Kidney (tissue), 14 donors: ENCODE measurements around the gene OSBPL10. TPM values are rescaled to one million over a fixed set of nuclear protein-coding genes. Genes with fewer than 3 reads are reported as not detected.
"Not testable (repeated sequence)": the region's sequence is repeated elsewhere in the genome, so short reads cannot be mapped to it uniquely, and the experiment has no call there.

Experiments used
- DNase-seq, 5 donors: peaks; one replicate each; pipeline ENCODE4 v3.0.0-alpha.2; 2013 to 2020
- FAIRE-seq: peaks from 2 replicates; lab custom pipeline; 2012; peaks lifted over from hg19 to GRCh38; lab: Jason Lieb, UNC
- H3K27ac ChIP-seq, 2 donors: one replicate each; pipeline ENCODE4 v1.7.0; 2013; ENCODE audit warnings: low read depth in 2 of 2, low read length in 2 of 2, inconsistent platforms in 1 of 2
- H3K27me3 ChIP-seq: one replicate; pipeline ENCODE4 v1.7.1; 2013; ENCODE audit warnings: low read length, inconsistent platforms; ENCODE audit not compliant: control insufficient read depth, insufficient read depth
- H3K36me3 ChIP-seq, 3 donors: one replicate each; pipeline versions ENCODE4 v1.7.0 to v1.7.1; 2013; ENCODE audit warnings: low read length in 3 of 3, control low read depth in 1 of 3, inconsistent platforms in 1 of 3; ENCODE audit not compliant: insufficient read depth in 3 of 3, control insufficient read depth in 2 of 3
- H3K4me1 ChIP-seq, 3 donors: one replicate each; pipeline versions ENCODE4 v1.7.0 to v1.7.1; 2013; ENCODE audit warnings: low read length in 3 of 3, inconsistent platforms in 1 of 3, low read depth in 1 of 3; ENCODE audit not compliant: control insufficient read depth in 2 of 3, insufficient read depth in 2 of 3
- H3K4me3 ChIP-seq, 3 donors: one replicate each; pipeline versions ENCODE4 v1.7.0 to v1.8.1; 2013; ENCODE audit warnings: low read length in 3 of 3, control low read depth in 1 of 3, inconsistent platforms in 1 of 3
- H3K9ac ChIP-seq, 3 donors: one replicate each; pipeline versions ENCODE4 v1.7.0 to v1.7.1; 2013; ENCODE audit warnings: low read length in 3 of 3, control low read depth in 1 of 3, inconsistent platforms in 1 of 3
- H3K9me3 ChIP-seq, 3 donors: one replicate each; pipeline versions ENCODE4 v1.7.0 to v1.7.1; 2013; ENCODE audit warnings: low read length in 3 of 3, control low read depth in 1 of 3, inconsistent platforms in 1 of 3; ENCODE audit not compliant: control insufficient read depth in 2 of 3, insufficient read depth in 1 of 3
- CTCF ChIP-seq: IDR thresholded peaks from 3 replicates; pipeline ENCODE4 v1.5.1; 2012; ENCODE audit warnings: mild to moderate bottlenecking, moderate library complexity, borderline replicate concordance; ENCODE audit not compliant: insufficient read depth; ENCODE audit errors: extremely low read depth
- intact Hi-C: fragments of 100-400 bp; cut with DNase I; formaldehyde crosslinking; loops from one replicate; pipeline ENCODE4 v1.11.1; 2022
- polyA plus RNA-seq: library from polyadenylated mRNA; stranded (reverse); fragments of 350-450 nt; fragmentation: Illumina TruSeq; extraction: RNeasy Lipid Tissue Mini Kit (QIAGEN cat#74804); gene quantifications from one replicate; pipeline ENCODE4 v1.2.3, GENCODE V29; 2014; ENCODE audit warnings: low read depth, low replicate concordance; ENCODE audit not compliant: insufficient read depth
- total RNA-seq: library from RNA; stranded (reverse); fragmentation: NEBNext Ultra II Directional; extraction: Animal tissue kit (Norgen Biotek cat#: 25700); gene quantifications from one replicate; pipeline ENCODE4 v1.2.1, GENCODE V29; 2021
- donor health status: control.
- donor health status: control.
- donor health status: control.
- donor health status: control.
- donor health status: control.
- donor health status: DM: yes; HTN: yes; CAD: no.
- donor health status: Normal renal cell carcinoma (clear cell type).

Gene OSBPL10
- total and polyA plus RNA-seq, 2 donors from 2014 or later, result 11.8 to 89.3 TPM

GRCh38 chr3:32021748-32022147, 40.7 kb upstream of the OSBPL10 start:
- H3K4me1 ChIP-seq, result no peaks in the 10 kb centered on the region
- FAIRE-seq (no peak), DNase-seq (no peak)
- H3K36me3 ChIP-seq, result no peaks in the 10 kb centered on the region
- H3K9ac ChIP-seq, result no peak overlapping the region
- H3K4me3 ChIP-seq, result no peak overlapping the region
- H3K9me3 ChIP-seq, result no peaks in the 10 kb centered on the region
- intact Hi-C loops, result no loop called here
- H3K27ac ChIP-seq, result no peak overlapping the region
- TF ChIP-seq CTCF, result no peak
- H3K27me3 ChIP-seq, result no peaks in the 10 kb centered on the region

DNA sequence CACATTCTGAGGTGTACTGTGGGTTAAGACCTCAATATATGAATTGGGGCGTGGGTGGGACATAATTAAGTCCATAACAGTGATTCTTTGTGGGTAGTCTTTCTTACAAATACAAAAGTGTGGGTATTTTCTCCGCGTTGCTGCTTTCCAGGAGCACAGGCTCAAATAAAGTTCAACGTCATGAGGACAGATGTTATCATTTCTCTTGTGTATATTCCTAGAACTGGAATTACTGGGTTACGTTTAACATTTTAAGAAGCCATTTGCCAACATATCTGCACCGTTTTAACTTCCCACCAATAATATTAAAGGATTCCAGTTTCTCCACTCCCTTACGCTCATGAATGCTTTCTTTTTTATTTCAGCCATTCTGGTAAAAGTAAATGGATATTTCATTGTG, 40.1 kb upstream of the OSBPL10 start:
- H3K4me1 ChIP-seq, result no peaks in the 10 kb centered on the region
- intact Hi-C loops, result no loop called here
- no peaks in the 10 kb centered on the region for H3K27me3 ChIP-seq
- no peak overlapping the region for H3K4me3 ChIP-seq
- H3K9me3 ChIP-seq, result no peaks in the 10 kb centered on the region
- H3K27ac ChIP-seq, result no peak overlapping the region
- no peak overlapping the region for H3K9ac ChIP-seq
- FAIRE-seq (no peak), DNase-seq (no peak)
- no peak for TF ChIP-seq CTCF
- H3K36me3 ChIP-seq, result no peaks in the 10 kb centered on the region

DNA sequence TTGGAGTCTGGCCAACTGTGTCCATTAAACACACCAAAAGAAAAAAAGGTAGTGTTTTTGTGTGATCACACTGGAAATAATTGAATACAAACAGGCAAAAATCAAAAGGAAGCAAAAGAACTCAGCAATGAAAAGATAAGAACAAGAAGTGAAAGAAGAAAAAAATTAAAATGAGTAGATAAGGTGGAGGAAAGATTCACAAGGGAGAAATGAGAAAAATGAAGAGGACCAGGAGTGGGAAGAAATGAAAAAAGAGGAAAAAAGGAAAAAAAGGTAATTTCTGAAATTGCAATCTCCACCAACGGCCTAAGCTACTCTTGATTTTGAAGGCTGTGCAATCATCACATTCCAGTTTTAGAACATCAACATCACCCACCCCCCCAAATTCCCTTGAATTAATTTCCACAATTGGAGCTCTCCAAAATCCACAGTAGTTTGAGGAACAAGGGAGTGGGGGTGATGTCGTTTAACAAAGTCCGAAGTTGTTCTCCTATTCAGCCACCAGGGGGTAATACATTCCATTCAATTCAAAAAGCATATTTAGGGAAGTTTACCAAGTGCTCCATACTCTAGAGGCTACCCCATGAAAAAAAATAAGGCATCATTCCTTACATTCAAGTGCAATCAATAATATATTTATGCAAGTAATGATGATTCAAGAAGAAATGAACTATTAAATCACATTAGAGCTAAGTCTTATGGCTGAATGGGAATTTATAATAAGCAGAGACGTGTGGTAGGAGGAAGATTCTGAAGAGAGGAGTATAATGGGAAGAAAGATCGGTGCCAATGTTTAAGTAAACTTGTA, 37.9 kb upstream of the OSBPL10 start:
- H3K27me3 ChIP-seq, result no peaks in the 10 kb centered on the region
- no peak overlapping the region for H3K4me3 ChIP-seq
- no peaks in the 10 kb centered on the region for H3K36me3 ChIP-seq
- TF ChIP-seq CTCF, result peak; percentile 46
- peak; percentile 88 for FAIRE-seq
- no peak overlapping the region for H3K9ac ChIP-seq
- no peak overlapping the region for H3K27ac ChIP-seq
- DNase-seq, result peak in 3 of 5 donors; percentile 14 to 73 (median 66)
- H3K9me3 ChIP-seq, result no peaks in the 10 kb centered on the region
- H3K4me1 ChIP-seq, result no peaks in the 10 kb centered on the region
- intact Hi-C loops, result no loop called here

DNA sequence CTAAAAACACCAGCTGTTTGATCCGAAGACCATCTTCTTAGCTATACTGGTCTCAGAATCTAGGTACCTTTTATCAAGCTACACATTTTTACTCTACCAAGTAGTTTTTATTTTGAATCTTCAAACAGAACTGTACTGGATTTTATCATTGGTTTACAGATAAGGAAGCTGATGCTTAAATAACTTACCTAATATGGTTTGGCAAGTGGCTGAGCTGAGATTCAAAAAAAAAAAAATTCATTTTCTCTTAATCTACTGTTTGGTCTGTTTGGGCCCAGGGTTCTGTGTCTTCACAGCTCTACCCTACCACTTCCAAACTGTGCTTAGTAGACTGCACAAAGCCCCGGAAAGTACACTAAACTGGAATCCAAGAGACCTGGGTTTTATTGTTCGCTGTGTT, 36.2 kb upstream of the OSBPL10 start:
- no peak for DNase-seq
- Histone ChIP-seq H3K4me1 (no peaks in the 10 kb centered on the region), H3K4me3 (no peak overlapping the region), H3K9ac (no peak overlapping the region), H3K9me3 (no peaks in the 10 kb centered on the region), H3K27me3 (no peaks in the 10 kb centered on the region), H3K36me3 (no peaks in the 10 kb centered on the region), H3K27ac (no peak overlapping the region)
- no peak for FAIRE-seq
- TF ChIP-seq CTCF, result no peak
- intact Hi-C loops, result no loop called here

GRCh38 chr3:32015638-32016037, 34.6 kb upstream of the OSBPL10 start:
- DNase-seq, H3K27me3 ChIP-seq, H3K9ac ChIP-seq, FAIRE-seq, H3K4me1 ChIP-seq, H3K4me3 ChIP-seq, H3K36me3 ChIP-seq, H3K27ac ChIP-seq, H3K9me3 ChIP-seq, intact Hi-C loops: not testable (repeated sequence)
